Prostate gland (tissue), 2 donors: ENCODE measurements around the gene TBC1D24. TPM values are rescaled to one million over a fixed set of nuclear protein-coding genes. Genes with fewer than 3 reads are reported as not detected.

Source experiments
- DNase-seq: peaks from one replicate; pipeline ENCODE4 v3.0.0-alpha.2; 2019; ENCODE audit warnings: low spot score
- H3K27ac ChIP-seq, 2 donors: fragments of 200-600 bp; sonication (generic); 2 replicates each; pipeline ENCODE4 v1.5.1; 2017 to 2019
- H3K27me3 ChIP-seq: fragments of 200-600 bp; sonication (generic); replicated peaks from 2 replicates; pipeline ENCODE4 v1.5.1; 2019; ENCODE audit not compliant: insufficient read depth
- H3K36me3 ChIP-seq, 2 donors: fragments of 200-600 bp; sonication (generic); 1 replicate in 1 of 2; 2 replicates in 1 of 2; pipeline versions ENCODE4 v1.5.1 to v1.8.1; 2017 to 2019
- H3K4me1 ChIP-seq: fragments of 200-600 bp; sonication (generic); replicated peaks from 2 replicates; pipeline ENCODE4 v1.5.1; 2019
- H3K4me3 ChIP-seq, 2 donors: fragments of 200-600 bp; sonication (generic); 2 replicates each; pipeline ENCODE4 v1.5.1; 2017 to 2019
- H3K9me3 ChIP-seq: fragments of 200-600 bp; sonication (generic); 2 replicates; pipeline ENCODE4 v1.5.1; 2017
- CTCF ChIP-seq, 4 experiments: fragments of 200-600 bp in 2 of 4; fragments of 450-650 bp in 2 of 4; sonication (generic) in 2 of 4; IDR thresholded peaks; 1 replicate in 3 of 4; 2 replicates in 1 of 4; pipeline ENCODE4 v1.5.1; 2016 to 2019; ENCODE audit warnings: antibody characterized with exemption in 4 of 4, mild to moderate bottlenecking in 2 of 4, moderate library complexity in 2 of 4
- POLR2A ChIP-seq: fragments of 450-650 bp; IDR thresholded peaks from one replicate; pipeline ENCODE4 v1.6.1; 2016; ENCODE audit warnings: antibody characterized with exemption, mild to moderate bottlenecking
- POLR2AphosphoS5 ChIP-seq: sonication (generic); formaldehyde crosslinking; IDR thresholded peaks from one replicate; pipeline ENCODE4 v1.6.1; 2017; ENCODE audit warnings: antibody characterized with exemption
- WGBS: methylation state at CpG from one replicate; pipeline ENCODE4 v1.1.5; 2018; 5-methylcytosine and 5-hydroxymethylcytosine counted together
- intact Hi-C: fragments of 100-400 bp; cut with DNase I; formaldehyde crosslinking; loops from one replicate; pipeline ENCODE4 v1.14.2; 2022
- total RNA-seq, 2 donors: library from RNA; depleted of rRNA; stranded (reverse); fragments of >200 nt; gene quantifications; one replicate each; pipeline ENCODE4 v1.1.0, GENCODE V29; 2016

Gene TBC1D24
- total RNA-seq, 2 donors from 2014 or later: 22.4 to 26.2 TPM

- no peaks in the 10 kb centered on the region for H3K36me3 ChIP-seq
- no peak for DNase-seq
- 90% methylated on average over 18 of the region's 18 CpGs for WGBS
- intact Hi-C loops: no loop called here
- no peak overlapping the region for H3K4me3 ChIP-seq
- no peaks in the 10 kb centered on the region for H3K27me3 ChIP-seq
- no peak overlapping the region for H3K27ac ChIP-seq
- no peak for TF ChIP-seq CTCF (IDR thresholded peaks at IDR 0.05)
- no peak for TF ChIP-seq POLR2AphosphoS5
- no peak for TF ChIP-seq POLR2A
- no peaks in the 10 kb centered on the region for H3K4me1 ChIP-seq
- H3K9me3 ChIP-seq: no peaks in the 10 kb centered on the region
Observed at GRCh38 chr16:2508722-2509400, 33.9 kb downstream of the TBC1D24 start.

- no peak for DNase-seq
- Histone ChIP-seq H3K36me3 (no peaks in the 10 kb centered on the region), H3K4me1 (peaks cover 9% of the 10 kb centered on the region), H3K27ac (no peak overlapping the region), H3K27me3 (no peaks in the 10 kb centered on the region), H3K9me3 (no peaks in the 10 kb centered on the region), H3K4me3 (no peak overlapping the region)
- TF ChIP-seq CTCF (IDR thresholded peaks at IDR 0.05): no peak
- no peak for TF ChIP-seq POLR2A
- TF ChIP-seq POLR2AphosphoS5: no peak
- 38% methylated on average over 23 of the region's 24 CpGs for WGBS
- intact Hi-C loops: no loop called here
Observed at GRCh38 chr16:2511128-2511800, 36.3 kb downstream of the TBC1D24 start.

- H3K27ac ChIP-seq: peak overlapping the region in 1 of 2 donors; percentile 98
- no peaks in the 10 kb centered on the region for H3K27me3 ChIP-seq
- no peaks in the 10 kb centered on the region for H3K9me3 ChIP-seq
- H3K36me3 ChIP-seq: no peaks in the 10 kb centered on the region
- no peak overlapping the region for H3K4me3 ChIP-seq
- WGBS: 88% methylated on average over 17 of the region's 17 CpGs
- intact Hi-C loops: no loop called here
- peaks cover 18% of the 10 kb centered on the region for H3K4me1 ChIP-seq
- no peak for DNase-seq
- TF ChIP-seq POLR2AphosphoS5 (no peak), CTCF (IDR thresholded peaks at IDR 0.05) (no peak), POLR2A (no peak)
Observed at GRCh38 chr16:2511996-2512734, 37.2 kb downstream of the TBC1D24 start.

GRCh38 chr16:2512735-2513404, 37.9 kb downstream of the TBC1D24 start:
- TF ChIP-seq POLR2AphosphoS5: no peak
- TF ChIP-seq POLR2A: no peak
- TF ChIP-seq CTCF (IDR thresholded peaks at IDR 0.05): no peak
- WGBS: 40% methylated on average over 15 of the region's 15 CpGs
- no peaks in the 10 kb centered on the region for H3K27me3 ChIP-seq
- H3K9me3 ChIP-seq: no peaks in the 10 kb centered on the region
- no peak for DNase-seq
- intact Hi-C loops: no loop called here
- peak overlapping the region; percentile 100 for H3K4me3 ChIP-seq
- H3K4me1 ChIP-seq: peaks cover 20% of the 10 kb centered on the region
- peak overlapping the region; percentile 98 for H3K27ac ChIP-seq
- no peaks in the 10 kb centered on the region for H3K36me3 ChIP-seq
